CD4-positive, alpha-beta T cell treated with Interleukin-15 for 4 hours (primary cell): ENCODE measurements around the gene CDC42BPB.
"Not testable (repeated sequence)": the region's sequence is repeated elsewhere in the genome, so short reads cannot be mapped to it uniquely, and the experiment has no call there.

ENCODE experiments used
- DNase-seq: peaks from one replicate; pipeline ENCODE4 v3.0.0-alpha.2; 2020; ENCODE audit warnings: low spot score

Gene CDC42BPB

GRCh38 chr14:103050935-103051334 is 6.4 kb downstream of the CDC42BPB start:
- DNase-seq, result no peak

- DNase-seq, result not testable (repeated sequence)
Observed at GRCh38 chr14:103047453-103047852, 9.9 kb downstream of the CDC42BPB start.

GRCh38 chr14:103045371-103045869 is 11.9 kb downstream of the CDC42BPB start:
- no peak for DNase-seq

- DNase-seq, result no peak
Observed at GRCh38 chr14:103043257-103044015, 13.9 kb downstream of the CDC42BPB start.

- DNase-seq, result no peak
Observed at GRCh38 chr14:103041464-103041863, 15.9 kb downstream of the CDC42BPB start.

- no peak for DNase-seq
Observed at GRCh38 chr14:103033681-103034096, 23.7 kb downstream of the CDC42BPB start.

- no peak for DNase-seq
Observed at GRCh38 chr14:103031956-103032355, 25.4 kb downstream of the CDC42BPB start.

GRCh38 chr14:103031566-103031911 is 25.8 kb downstream of the CDC42BPB start:
- no peak for DNase-seq

- no peak for DNase-seq
Observed at GRCh38 chr14:103030741-103031565, 26.4 kb downstream of the CDC42BPB start.

GRCh38 chr14:103029936-103030335 is 27.4 kb downstream of the CDC42BPB start:
- DNase-seq, result no peak

GRCh38 chr14:103028772-103029171 is 28.6 kb downstream of the CDC42BPB start:
- DNase-seq, result no peak

GRCh38 chr14:103028161-103028767 is 29.1 kb downstream of the CDC42BPB start:
- no peak for DNase-seq

GRCh38 chr14:103027451-103027850 is 29.9 kb downstream of the CDC42BPB start:
- no peak for DNase-seq

GRCh38 chr14:103026988-103027387 is 30.4 kb downstream of the CDC42BPB start:
- DNase-seq, result no peak

GRCh38 chr14:103026196-103026595 is 31.2 kb downstream of the CDC42BPB start:
- not testable (repeated sequence) for DNase-seq

- no peak for DNase-seq
Observed at GRCh38 chr14:103023881-103024473, 33.4 kb downstream of the CDC42BPB start.

- no peak for DNase-seq
Observed at GRCh38 chr14:103022685-103023044, 34.7 kb downstream of the CDC42BPB start.

- DNase-seq, result no peak
Observed at GRCh38 chr14:103022002-103022684, 35.2 kb downstream of the CDC42BPB start.

GRCh38 chr14:103021684-103022001 is 35.7 kb downstream of the CDC42BPB start:
- no peak for DNase-seq

GRCh38 chr14:103020271-103021170 is 36.8 kb downstream of the CDC42BPB start:
- no peak for DNase-seq

- no peak for DNase-seq
Observed at GRCh38 chr14:103019826-103020225, 37.5 kb downstream of the CDC42BPB start.
